ENCODE measurements around the gene GNS.

GNS gene

DNA sequence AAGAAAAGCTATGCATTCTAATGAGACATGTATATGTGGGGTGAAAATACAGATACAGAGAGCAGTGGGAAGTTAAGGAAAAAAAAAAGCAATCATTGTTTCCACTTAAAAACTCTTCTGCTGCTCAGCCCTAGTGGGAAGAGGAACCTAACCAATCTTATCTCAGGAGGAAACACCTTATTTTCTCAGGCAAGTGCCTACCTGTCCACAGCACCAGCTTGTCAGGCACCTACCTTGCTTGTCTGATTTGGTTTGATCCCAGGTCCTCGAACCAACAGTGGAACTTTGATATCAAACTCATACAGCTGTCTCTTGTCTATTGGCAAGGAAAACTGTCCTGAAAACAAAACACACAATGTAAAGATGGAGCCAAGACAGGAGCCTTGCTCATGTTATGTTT is 22.4 kb downstream of the GNS start:
- no peak for DNase-seq (ENCODE audit: low read depth in 2 of 2)

DNA sequence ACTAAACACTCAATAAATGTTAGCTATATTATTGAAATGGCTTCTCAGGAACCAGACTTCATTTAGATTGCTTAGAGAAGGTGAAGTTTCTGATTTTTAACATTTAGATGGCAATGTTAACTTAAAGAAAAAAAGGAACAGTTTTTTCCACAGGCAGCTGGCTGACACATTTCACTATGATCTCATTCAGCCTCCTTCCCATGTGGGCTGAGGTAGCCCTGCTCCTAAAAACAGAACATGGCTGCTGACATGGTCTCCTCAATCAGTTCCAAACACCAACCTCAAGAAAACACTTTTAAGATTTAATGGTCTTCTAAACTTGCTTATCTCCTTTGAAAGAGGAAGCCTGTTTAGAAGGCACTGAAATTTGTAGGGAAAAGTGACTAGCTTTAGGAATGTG is 23.8 kb downstream of the GNS start:
- DNase-seq (ENCODE audit: low read depth in 2 of 2), result no peak

DNA sequence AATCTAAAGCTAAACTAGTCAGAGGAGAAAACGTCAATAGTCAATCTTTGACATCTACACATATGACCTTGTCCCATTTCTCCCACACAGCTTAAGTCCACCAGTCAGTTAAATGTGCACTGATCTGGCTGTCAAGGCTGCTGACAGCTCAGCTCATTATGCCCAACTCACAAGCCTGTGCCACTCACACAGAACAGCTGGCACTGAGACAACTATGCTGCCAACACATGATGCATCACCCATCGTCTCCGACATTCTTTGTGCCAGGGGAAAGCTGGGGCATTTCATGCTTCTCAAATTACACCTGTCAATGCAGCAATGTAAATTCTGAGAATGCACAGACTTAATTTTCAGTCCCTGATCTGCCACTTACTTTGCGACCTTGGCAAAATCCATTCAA is 25.3 kb downstream of the GNS start:
- DNase-seq (ENCODE audit: low read depth in 2 of 2), result no peak

DNA sequence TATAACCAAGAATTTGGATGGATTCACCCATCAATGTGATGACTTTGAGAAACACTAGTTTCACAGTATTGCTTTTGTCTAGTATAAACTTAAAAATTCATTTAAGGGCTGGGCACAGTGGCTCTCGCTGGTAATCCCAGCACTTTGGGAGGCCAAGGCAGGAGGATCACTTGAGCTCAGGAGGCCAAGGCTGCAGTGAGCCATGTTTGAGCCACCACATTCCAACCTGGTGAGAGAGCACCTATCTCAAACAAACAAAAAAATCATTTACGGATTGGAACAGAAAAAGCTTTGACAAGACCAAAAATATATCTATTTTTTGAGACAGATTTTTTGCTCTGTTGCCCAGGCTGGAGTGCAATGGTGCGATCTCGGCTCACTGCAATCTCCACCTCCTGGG is 27.5 kb downstream of the GNS start:
- DNase-seq (ENCODE audit: low read depth in 2 of 2), result no peak

DNA sequence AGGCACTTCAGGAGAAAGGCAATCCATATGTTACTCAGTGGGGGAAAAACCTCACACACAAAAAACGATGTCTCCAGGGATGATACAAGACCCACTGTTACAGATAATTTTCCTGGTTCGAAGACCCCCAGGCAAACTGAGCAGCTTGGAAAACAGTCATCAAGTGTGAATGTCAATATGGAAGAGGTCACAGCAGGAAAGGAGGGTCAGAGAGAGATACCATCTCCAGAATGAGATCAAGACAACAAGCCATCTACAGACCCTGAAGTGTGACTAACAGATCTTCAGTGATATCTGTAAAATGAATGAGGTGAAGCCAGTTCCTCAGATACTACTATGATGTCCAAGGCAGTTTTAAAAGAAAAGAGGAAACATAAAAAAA is 28.6 kb downstream of the GNS start:
- DNase-seq (ENCODE audit: low read depth in 2 of 2), result no peak

DNA sequence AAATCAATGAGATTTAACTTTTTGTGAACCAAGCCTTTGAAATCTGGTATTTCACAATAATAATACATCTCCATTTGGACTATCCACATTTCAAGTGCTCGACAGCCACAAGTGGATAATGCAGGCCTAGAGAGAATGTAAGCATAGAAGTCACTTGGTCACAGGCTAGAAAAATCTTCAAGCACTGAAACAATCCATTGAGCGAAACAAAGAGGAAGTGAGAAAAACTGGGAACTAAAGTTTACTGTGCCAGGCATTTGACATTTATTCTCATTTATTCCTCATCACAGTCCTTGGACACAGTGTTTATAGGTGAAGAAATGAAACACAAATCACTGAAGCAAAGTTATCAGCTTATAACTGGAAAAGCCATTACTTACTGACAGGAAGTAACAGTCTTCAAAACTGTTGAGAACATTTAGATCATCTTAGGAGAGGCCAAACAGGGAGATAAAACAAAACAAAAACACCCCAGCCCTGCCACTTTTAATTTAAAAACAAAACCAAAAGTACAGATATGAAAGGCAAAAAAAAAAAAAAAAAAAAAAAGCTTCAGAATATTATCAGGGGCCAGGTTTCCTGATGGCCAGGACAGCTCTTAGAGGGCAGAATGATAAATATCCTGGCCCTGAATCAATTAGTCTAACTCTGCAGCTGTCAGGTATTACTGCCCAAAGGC is 29.2 kb downstream of the GNS start:
- DNase-seq (ENCODE audit: low read depth in 2 of 2), result no peak

DNA sequence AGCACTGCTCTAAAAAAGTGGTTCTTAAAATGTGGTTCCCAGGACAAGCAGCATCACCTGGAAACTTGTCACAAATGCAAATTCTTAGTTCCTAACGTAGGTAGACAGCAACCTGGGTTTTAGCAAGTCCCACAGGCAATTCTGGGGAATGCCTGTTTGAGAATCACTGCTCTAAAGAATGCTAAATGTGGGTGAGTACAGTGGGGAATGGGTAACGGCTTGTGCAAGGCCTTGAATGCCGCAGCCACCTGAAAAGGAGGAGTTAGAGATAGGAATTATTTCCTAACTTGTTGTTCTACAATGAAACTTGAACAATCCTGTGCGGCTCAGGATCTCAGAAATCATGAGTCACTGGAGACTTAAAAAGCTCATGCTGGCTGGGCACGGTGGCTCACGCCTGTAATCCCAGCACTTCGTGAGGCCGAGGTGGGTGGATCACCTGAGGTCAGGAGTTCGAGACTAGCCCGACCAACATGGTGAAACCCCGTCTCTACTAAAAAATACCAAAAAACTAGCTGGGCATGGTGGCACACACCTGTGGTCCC is 34.9 kb downstream of the GNS start:
- no peak for DNase-seq (ENCODE audit: low read depth in 2 of 2)

DNA sequence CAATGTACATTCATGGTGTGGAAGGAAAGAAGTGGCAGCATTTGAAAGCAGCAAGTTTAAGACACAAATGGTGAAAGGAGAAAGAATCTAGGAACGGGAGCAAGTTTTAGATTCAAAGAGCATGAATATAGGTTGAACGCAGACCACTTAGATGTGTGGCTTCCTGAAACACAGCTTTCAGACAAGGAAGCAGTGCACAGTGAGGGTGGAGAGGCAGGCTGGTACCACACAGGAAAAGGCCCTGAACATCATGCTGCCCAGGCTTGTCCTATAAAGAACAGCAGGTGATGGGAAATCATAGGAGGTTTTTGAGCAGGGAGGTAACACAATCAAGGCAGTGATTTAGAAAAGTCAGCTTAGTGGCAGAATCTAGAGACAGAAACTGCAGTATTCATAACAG is 35.6 kb downstream of the GNS start:
- no peak for DNase-seq (ENCODE audit: low read depth in 2 of 2)

DNA sequence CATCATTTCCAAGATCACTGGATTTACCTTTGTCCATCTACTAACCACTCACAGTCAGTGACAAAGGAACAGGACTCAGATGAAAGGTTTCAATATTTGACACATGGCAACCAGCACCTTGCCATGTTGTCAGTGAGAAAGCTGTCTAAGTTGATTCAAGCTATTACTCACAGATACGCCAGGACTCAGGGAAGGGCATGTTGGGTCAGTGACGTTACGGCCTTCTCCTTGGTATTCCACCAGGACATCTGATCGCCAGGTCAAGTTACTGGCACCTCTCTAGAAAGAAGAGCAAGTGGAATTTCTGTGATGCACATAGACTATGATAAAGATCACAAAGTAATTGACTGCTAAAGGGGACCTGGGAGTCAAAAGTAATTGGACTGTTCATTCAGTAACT is 36.4 kb downstream of the GNS start:
- DNase-seq (ENCODE audit: low read depth in 2 of 2), result no peak

DNA sequence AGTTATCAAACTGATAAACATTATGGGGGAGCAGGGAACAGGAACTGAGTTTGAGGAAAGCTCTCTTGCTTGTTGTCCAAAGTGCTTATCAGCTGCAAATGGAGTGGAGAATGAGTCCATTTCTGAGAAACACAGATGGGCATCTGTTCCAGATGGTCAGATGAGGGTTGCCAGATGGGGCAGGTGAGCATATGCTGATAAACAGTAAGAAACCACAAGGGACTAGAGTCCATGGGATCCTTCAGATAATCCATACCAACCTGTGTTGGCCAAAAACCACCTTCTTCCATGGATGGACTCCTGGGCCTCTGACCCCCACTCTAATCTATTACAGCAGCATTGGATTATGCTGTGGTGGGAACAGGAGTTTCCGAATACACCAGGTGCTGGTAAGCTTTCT is 38.3 kb downstream of the GNS start:
- DNase-seq (ENCODE audit: low read depth in 2 of 2), result no peak

DNA sequence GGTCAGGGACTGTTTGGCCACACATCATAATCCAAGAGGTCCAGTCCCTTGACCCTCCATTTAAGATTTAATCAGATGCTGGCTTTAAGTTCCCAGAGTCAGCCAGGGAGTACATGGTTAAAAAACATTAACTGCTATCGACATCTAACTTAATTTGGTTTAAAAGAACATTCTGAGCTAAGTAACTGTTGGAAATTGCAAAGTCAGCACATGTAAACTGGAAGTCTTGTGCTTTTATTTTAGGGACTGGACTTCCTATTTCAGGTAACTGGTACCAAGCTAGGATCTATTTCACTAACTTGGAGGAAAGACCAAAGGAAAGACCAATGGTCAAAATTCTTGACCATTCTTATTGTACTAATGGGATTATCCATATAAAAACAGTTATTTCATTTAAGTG is 40.6 kb downstream of the GNS start:
- DNase-seq (ENCODE audit: low read depth in 2 of 2), result no peak

DNA sequence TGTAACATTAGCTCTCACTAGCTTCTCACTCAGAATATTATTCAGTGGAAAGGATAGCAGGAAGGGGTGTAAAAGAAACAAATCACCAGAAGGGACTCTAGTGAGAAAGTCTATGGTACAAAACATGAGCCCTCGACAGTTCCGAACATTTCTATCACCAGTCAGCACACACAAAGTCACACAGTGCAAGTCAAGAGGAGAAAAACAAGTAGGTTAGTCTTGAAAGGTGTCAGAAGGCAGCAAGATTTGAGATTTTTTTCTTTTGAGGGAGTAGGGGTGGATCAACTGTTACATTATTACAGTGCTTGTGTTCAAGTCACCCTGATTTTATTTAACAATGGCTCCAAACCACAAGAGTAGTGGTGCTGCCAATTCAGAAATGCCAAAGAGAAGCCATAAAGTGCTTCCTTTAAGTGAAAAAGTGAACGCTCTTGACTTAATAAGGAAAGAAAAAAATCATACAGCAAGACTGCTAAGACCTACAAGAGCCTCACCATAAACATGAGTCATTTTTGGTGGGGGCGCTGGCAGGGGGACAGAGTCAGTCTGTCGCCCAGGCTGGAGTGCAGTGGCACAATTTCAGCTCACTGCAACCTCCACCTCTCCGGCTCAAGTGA is 42.3 kb downstream of the GNS start:
- no peak for DNase-seq (ENCODE audit: low read depth in 2 of 2)

DNA sequence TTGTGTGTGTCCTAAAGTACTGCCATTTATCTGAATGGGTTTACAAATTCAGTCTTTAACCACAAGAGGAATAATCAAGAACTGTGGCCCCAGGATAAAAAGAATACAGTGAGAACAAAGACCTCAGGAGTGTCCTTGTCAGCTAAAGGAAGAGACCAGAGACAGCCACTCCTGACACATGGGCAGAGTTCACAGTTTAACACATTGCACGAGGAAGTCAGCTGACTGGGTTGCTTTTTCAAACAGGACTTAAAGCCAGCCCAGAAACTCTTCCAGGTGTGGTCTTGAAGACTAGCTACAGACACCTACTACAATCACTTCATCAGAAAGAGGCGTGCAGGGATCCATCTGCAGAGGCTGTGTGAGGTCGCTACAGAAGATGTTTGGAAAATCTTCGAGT is 42.8 kb downstream of the GNS start:
- no peak for DNase-seq (ENCODE audit: low read depth in 2 of 2)

DNA sequence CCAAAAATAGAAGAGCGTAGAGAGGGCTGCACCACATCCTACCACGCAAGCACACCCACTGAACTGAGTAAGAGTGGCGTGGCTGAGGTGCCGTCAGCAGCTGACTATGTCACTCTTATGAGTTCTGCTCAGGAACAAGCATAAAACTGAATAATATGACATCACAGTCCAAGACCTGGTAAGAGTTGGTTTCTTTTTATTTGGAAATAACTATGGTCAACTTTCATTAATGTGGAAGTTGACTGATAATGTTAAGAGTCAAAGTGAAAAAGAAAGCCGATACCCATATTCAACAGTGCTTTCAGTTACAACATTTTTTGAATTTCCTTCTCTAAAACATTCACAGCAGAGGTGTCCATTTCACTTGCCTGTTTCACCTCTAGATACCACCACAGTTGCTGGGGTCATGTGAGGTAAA is 44.6 kb downstream of the GNS start:
- DNase-seq (ENCODE audit: low read depth in 2 of 2), result no peak

DNA sequence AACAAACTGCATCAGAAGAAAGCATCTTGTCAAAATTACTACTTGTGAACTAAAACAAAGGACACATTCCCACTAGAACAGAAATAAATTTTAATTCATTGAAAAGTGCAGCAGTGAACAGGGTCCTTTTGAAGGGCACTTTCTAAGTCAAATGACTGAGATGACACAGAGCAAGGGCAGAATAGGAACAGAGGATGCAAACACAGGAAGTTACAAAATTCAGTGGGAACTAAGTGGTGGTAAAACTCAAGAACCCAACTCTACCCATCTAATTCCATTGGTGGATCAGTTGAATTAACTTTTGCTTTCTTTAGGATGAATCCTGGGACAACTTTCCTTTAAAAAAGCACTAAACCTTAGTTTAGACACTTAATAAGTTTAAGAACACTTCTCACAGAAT is 45.8 kb downstream of the GNS start:
- DNase-seq (ENCODE audit: low read depth in 2 of 2), result no peak

DNA sequence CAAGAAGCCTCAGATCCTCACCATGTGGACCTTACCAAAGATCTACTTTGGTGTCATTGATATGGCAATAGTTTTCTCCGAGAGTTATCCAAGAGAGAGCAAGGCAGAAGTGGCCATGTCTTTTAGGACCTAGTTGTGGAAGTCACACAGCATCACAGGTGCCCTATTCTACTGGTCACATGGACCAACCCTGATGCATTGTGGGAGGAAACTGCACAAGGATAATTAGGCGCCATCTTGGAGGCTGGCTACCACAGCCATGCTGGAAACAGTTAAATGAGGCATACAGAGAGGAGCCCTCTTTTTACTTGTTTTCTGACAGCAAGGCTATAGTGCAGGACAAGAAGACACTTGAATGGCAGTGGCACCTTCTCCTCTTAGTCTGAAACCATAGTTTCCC is 49.8 kb downstream of the GNS start:
- DNase-seq (ENCODE audit: low read depth in 2 of 2), result no peak

DNA sequence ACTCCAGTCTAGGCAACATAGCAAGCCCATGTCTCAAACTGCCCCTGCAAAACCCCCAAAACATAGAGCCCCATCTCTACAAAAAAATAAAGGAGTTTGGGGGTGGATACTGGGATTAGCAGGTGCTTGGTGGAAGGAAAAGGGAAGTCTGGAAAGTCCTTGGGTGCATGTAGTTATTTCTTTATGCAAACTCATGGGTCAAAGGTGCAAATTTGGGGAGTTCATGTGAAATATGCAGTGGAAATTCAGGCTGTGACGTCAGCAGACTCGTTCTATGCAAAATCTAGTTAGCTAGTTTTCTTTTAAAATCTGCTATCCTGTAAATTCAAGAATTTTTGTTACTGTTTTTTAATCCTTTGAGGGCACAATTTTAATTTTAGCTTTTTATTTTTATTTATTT is 51.3 kb downstream of the GNS start:
- DNase-seq (ENCODE audit: low read depth in 2 of 2), result no peak

DNA sequence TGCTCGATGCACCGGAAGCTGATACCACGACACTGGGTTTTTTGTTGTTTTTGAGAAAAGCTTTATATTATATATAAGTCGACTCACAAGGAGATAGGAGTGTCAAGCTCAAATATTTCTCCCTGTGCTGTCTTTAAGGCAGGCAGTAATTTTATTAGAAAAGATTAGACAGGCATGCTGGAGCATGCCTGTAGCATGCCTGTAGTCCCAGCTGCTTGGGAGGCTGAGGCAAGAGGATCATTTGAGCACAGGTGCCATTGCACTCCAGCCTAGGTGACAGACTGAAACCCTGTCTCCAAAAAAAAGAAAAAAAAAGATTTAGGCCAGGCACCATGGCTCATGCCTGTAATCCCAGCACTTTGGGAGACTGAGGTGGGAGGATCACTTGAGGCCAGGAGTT is 51.8 kb downstream of the GNS start:
- DNase-seq (ENCODE audit: low read depth in 2 of 2), result no peak

DNA sequence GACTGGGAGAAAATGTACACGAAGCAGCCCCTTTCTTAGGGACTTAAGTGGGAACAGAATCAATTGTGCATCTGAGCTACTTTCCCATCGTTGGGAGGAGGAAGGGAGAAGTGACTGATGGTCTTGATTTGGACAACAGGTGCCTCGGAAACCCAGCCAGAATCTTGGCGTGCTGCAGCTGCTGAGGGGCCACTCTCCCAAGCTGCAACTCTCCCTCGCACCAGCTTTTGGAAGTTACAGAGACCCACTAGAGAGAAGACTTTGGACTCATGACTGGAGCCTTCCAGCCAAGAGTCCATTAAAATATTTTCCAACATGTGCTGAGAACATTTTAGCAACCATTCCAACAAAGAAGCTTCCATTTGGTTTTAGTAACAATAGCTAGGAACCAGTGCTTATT is 52.3 kb downstream of the GNS start:
- DNase-seq (ENCODE audit: low read depth in 2 of 2), result no peak

DNA sequence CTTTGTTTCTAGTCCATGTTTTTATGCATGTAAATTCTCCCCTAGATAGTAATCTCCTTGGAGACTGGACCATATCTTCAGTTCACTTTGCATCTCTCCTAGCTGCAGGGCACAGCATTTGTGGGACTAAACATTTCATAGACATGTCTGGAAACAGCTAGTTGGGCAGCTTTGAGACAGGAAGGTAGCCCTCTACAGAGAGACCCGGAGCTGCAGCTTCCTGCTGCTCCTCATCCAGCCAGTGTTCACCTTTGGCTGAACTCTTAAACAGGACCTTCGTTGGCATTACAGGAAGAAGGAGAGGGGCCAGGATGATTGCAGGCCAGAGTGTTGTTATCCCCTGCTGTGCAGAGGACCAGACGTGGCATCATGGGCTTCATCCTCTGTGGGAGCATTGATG is 52.9 kb downstream of the GNS start:
- no peak for DNase-seq (ENCODE audit: low read depth in 2 of 2)

DNA sequence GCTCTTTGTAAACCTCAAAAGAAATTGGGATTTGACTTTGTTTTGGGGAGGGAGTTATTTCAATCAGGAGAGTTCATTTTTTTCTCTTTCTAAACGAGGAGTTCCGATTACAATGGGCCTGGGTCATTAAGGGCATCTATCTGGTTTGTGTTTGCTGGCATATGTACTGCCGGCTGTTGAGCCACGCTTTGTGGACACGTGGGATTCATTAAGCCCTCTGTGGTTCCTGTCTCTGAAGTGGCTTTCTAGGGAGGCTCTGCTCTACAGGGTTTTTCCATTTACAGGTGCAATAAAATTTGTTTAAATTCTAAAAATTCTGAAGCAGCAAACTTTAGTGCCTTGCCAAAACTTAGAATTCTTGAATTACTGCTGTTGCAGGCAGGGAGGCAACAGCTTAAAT is 57.9 kb downstream of the GNS start:
- no peak for DNase-seq (ENCODE audit: low read depth in 2 of 2)

DNA sequence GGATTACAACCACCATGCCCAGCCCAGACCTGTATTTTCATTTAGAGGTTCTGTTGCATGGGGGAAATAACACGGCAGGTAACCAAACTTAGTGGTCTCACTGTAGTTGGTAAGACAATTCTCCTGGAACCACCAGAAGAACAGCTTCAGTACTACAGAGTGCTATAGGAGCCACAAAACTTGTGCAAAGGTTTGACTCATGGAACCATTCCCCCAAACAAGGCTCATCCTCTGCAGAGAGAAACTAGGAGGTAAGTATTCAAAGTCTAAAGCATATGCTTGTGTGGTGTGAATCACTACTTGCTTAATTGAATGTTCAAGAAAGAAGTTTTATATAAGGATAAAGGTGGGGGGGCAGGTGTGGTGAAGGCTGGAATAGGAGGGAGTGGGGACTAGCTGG is 58.7 kb downstream of the GNS start:
- DNase-seq (ENCODE audit: low read depth in 2 of 2), result no peak

DNA sequence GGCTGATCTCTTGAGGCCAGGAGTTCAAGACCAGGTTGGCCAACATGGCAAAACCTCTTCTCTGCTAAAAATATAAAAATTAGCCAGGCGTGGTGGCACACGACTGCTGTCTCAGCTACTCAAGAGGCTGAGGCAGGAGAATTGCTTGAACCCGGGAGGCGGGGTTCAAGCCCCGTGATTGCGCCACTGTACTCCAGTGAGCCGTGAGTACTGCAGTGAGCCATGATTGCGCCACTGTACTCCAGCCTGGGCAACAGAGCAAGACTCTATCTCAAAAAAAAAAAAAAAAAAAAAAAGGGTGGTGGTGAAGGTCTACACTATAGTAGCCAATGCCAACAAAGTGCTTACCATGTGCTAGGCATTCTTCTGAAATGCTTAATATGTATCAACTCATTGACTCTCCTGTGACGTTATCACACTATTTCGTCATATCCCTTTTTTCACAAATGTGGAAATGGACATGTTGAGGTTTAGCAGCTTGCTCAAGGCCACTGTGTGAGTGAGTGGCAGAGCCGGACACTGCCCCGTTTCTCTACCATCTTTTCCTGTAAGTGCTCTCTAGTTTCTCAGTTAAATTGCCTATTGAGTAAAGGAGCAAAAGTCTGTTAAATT is 59.6 kb downstream of the GNS start:
- no peak for DNase-seq (ENCODE audit: low read depth in 2 of 2)

All from stimulated activated CD4-positive, alpha-beta T cell treated with anti-CD3 and anti-CD28 coated beads, Interleukin-15, amount 100 ng/mL, for 48 hours (primary cell).